ENCODE data around the gene CEMIP2. TPM values are rescaled to one million over a fixed set of nuclear protein-coding genes. Genes with fewer than 3 reads are reported as not detected.
A peak's percentile ranks its signal among the peaks of the same experiment; 100 is the strongest.

The CEMIP2 gene
- polyA plus RNA-seq, 1 of the 3 experiments (the other 2 are of a cell fraction) = 39.8 TPM

GRCh38 chr9:71663931-71664459 is 104.3 kb downstream of the CEMIP2 start:
- no peaks in the 10 kb centered on the region for H3K9me2 ChIP-seq
- no peak for DNase-seq
- H3K27ac ChIP-seq (ENCODE audit: low read depth in 2 of 2, low read length in 1 of 2) = peak overlapping the region in 1 of 2 experiments; percentile 28; a peak in 1 of 4 replicates
- no peak overlapping the region for H3K9ac ChIP-seq
- no peaks in the 10 kb centered on the region for H3K4me1 ChIP-seq (ENCODE audit: control insufficient read depth in 1 of 2, insufficient read depth in 2 of 2, low read depth in 1 of 2, low read length in 1 of 2)
- no peaks in the 10 kb centered on the region for H3K79me2 ChIP-seq (ENCODE audit: insufficient read depth)
- ChIA-PET POLR2A (no interaction called here), CTCF (no interaction called here)
- no peaks in the 10 kb centered on the region for H3K36me3 ChIP-seq (replicated peaks in 1 of 2; ENCODE audit: control insufficient read depth in 1 of 2, insufficient read depth in 2 of 2, low read length in 1 of 2)
- no peak overlapping the region for H2AFZ ChIP-seq (ENCODE audit: low read depth)
- no peak overlapping the region for H3K4me3 ChIP-seq (ENCODE audit: low read depth in 2 of 2, low read length in 1 of 2)
- H4K20me1 ChIP-seq (ENCODE audit: insufficient read depth) = no peaks in the 10 kb centered on the region
- no peak overlapping the region for H3K4me2 ChIP-seq
- H3K9me3 ChIP-seq = no peaks in the 10 kb centered on the region
- 14% methylated on average over 4 of the region's 4 CpGs for WGBS (ENCODE audit: low lambda C conversion rate)
- peaks cover 23% of the 10 kb centered on the region; the same call in 1 of the 2 replicates for H3K27me3 ChIP-seq (ENCODE audit: insufficient read depth)
- TF ChIP-seq PBX3 (IDR thresholded peaks at IDR 0.05) (peak; percentile 62), EP300 (IDR thresholded peaks at IDR 0.05; ENCODE audit: borderline replicate concordance in 1 of 2, low read depth in 1 of 2, low read length in 1 of 2) (0 out of 4 replicates have a peak, but pooled peaks of 1 of the 2 experiments have one; percentile 34), GABPA (IDR thresholded peaks at IDR 0.05; ENCODE audit: low read depth) (no peak), EZH2phosphoT487 (IDR thresholded peaks at IDR 0.05; ENCODE audit: borderline replicate concordance, low read depth) (no peak), JUND (IDR thresholded peaks at IDR 0.05) (0 out of 2 replicates have a peak, but pooled peaks have one; percentile 10), TCF12 (IDR thresholded peaks at IDR 0.05) (peak; percentile 60)
- no peaks in the 10 kb centered on the region for H3F3A ChIP-seq (replicated peaks; ENCODE audit: insufficient read depth)

- Histone ChIP-seq H3K9ac (no peak overlapping the region), H4K20me1 (ENCODE audit: insufficient read depth) (no peaks in the 10 kb centered on the region), H2AFZ (ENCODE audit: low read depth) (no peak overlapping the region), H3K9me3 (no peaks in the 10 kb centered on the region), H3K9me2 (no peaks in the 10 kb centered on the region), H3K4me1 (ENCODE audit: control insufficient read depth in 1 of 2, insufficient read depth in 2 of 2, low read depth in 1 of 2, low read length in 1 of 2) (no peaks in the 10 kb centered on the region), H3K4me3 (ENCODE audit: low read depth in 2 of 2, low read length in 1 of 2) (no peak overlapping the region), H3K4me2 (no peak overlapping the region), H3K27me3 (ENCODE audit: insufficient read depth) (peaks cover 27% of the 10 kb centered on the region; the same call in 1 of the 2 replicates), H3F3A (replicated peaks; ENCODE audit: insufficient read depth) (no peaks in the 10 kb centered on the region), H3K36me3 (replicated peaks in 1 of 2; ENCODE audit: control insufficient read depth in 1 of 2, insufficient read depth in 2 of 2, low read length in 1 of 2) (no peaks in the 10 kb centered on the region), H3K79me2 (ENCODE audit: insufficient read depth) (no peaks in the 10 kb centered on the region), H3K27ac (ENCODE audit: low read depth in 2 of 2, low read length in 1 of 2) (no peak overlapping the region; a peak in 1 of 4 replicates)
- ChIA-PET POLR2A (no interaction called here), CTCF (no interaction called here)
- DNase-seq = no peak
- WGBS (ENCODE audit: low lambda C conversion rate) = 18% methylated on average over 2 of the region's 2 CpGs
- no peak for TF ChIP-seq TCF12 (IDR thresholded peaks at IDR 0.05)
- TF ChIP-seq, protein P1, sequence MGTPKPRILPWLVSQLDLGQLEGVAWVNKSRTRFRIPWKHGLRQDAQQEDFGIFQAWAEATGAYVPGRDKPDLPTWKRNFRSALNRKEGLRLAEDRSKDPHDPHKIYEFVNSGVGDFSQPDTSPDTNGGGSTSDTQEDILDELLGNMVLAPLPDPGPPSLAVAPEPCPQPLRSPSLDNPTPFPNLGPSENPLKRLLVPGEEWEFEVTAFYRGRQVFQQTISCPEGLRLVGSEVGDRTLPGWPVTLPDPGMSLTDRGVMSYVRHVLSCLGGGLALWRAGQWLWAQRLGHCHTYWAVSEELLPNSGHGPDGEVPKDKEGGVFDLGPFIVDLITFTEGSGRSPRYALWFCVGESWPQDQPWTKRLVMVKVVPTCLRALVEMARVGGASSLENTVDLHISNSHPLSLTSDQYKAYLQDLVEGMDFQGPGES (IDR thresholded peaks at IDR 0.05; ENCODE audit: low read depth, low read length) = no peak
- no peak for TF ChIP-seq RCOR1 (IDR thresholded peaks at IDR 0.05; ENCODE audit: low read length)
- TF ChIP-seq, protein P2, sequence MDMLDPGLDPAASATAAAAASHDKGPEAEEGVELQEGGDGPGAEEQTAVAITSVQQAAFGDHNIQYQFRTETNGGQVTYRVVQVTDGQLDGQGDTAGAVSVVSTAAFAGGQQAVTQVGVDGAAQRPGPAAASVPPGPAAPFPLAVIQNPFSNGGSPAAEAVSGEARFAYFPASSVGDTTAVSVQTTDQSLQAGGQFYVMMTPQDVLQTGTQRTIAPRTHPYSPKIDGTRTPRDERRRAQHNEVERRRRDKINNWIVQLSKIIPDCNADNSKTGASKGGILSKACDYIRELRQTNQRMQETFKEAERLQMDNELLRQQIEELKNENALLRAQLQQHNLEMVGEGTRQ (IDR thresholded peaks at IDR 0.05; ENCODE audit: borderline replicate concordance, low read depth, low read length) = no peak
- TF ChIP-seq YY1 (IDR thresholded peaks at IDR 0.05; ENCODE audit: low read depth) = no peak
- TF ChIP-seq RXRA (IDR thresholded peaks at IDR 0.05; ENCODE audit: borderline replicate concordance, low read depth) = no peak
- TF ChIP-seq FOSL2 (IDR thresholded peaks at IDR 0.05; ENCODE audit: borderline replicate concordance, low read depth) = no peak
Measured at GRCh38 chr9:71663216-71663615, 105.1 kb downstream of the CEMIP2 start.
